ENCODE measurements around the gene OVAAL. TPM values are rescaled to one million over a fixed set of nuclear protein-coding genes. Genes with fewer than 3 reads are reported as not detected.

OVAAL gene
- total and polyA plus RNA-seq, 9 of the 15 experiments (the other 6 are each of a cell fraction or from before 2014, with no cell fraction given), result 0.04 to 0.18 (median 0.08) TPM; not detected in 4

- Histone ChIP-seq H3K79me2 (ENCODE audit: control insufficient read depth, insufficient read depth, low read length) (no peaks in the 10 kb centered on the region), H3K4me2 (ENCODE audit: insufficient read depth, low read length) (no peak overlapping the region), H3K36me3 (ENCODE audit: control insufficient read depth, insufficient read depth, low read length) (no peaks in the 10 kb centered on the region), H3K4me1 (replicated peaks in 1 of 2; ENCODE audit: control insufficient read depth in 2 of 2, insufficient read depth in 2 of 2, low read length in 2 of 2) (peaks cover 19 to 38% of the 10 kb centered on the region in 2 experiments), H3K27ac (ENCODE audit: extremely low read depth, low read depth, low read length) (no peak overlapping the region), H3K27me3 (ENCODE audit: control insufficient read depth in 2 of 2, insufficient read depth in 2 of 2, low read length in 2 of 2) (no peaks in the 10 kb centered on the region), H3K9me1 (ENCODE audit: control insufficient read depth, insufficient read depth, low read length) (no peaks in the 10 kb centered on the region), H2AFZ (ENCODE audit: low read depth, low read length) (peak overlapping the region; percentile 53; the same call in 1 of the 2 replicates), H4K20me1 (replicated peaks; ENCODE audit: control insufficient read depth, insufficient read depth, low read length) (no peaks in the 10 kb centered on the region), H3K4me3 (no peak overlapping the region), H3K9ac (ENCODE audit: insufficient read depth in 1 of 2, low read depth in 2 of 2, low read length in 2 of 2) (peak overlapping the region in 1 of 2 experiments; percentile 7; a peak in 1 of 4 replicates), H3K9me3 (replicated peaks; ENCODE audit: control insufficient read depth, insufficient read depth, low read depth, low read length) (no peaks in the 10 kb centered on the region)
- FAIRE-seq (no peak), DNase-seq (ENCODE audit: extremely low read depth in 1 of 4, low spot score in 3 of 4) (no peak), ATAC-seq (no peak)
- in situ Hi-C loops (cut with MboI), result no loop called here
- intact Hi-C loops (cut with micrococcal nuclease), result no loop called here
- CTCF ChIA-PET (ENCODE audit: low intra/inter-chr PET ratio), result no interaction called here
- 59% methylated on average over 5 of the region's 5 CpGs for WGBS (ENCODE audit: insufficient coverage, low coverage, missing lambda C conversion rate)
- POLR2A ChIA-PET, result interaction anchor here (0.6 to 0.7 kb wide), 2 partner anchors 23 to 42 kb away, joined by 3 to 4 read pairs; no protein-coding TSS in a partner anchor
- BruUV-seq (replicated peaks), result no TSS peak
- TF ChIP-seq GABPB1 (CRISPR knock-in tag; IDR thresholded peaks at IDR 0.05) (no peak), NFXL1 (CRISPR knock-in tag; IDR thresholded peaks at IDR 0.05) (no peak), ZBTB9 (CRISPR knock-in tag; IDR thresholded peaks at IDR 0.05) (no peak), ZFP1 (CRISPR knock-in tag; IDR thresholded peaks at IDR 0.05) (no peak), ZNF174 (CRISPR knock-in tag; IDR thresholded peaks at IDR 0.05) (no peak), ESRRB (CRISPR knock-in tag; IDR thresholded peaks at IDR 0.05; ENCODE audit: borderline replicate concordance) (no peak), OTX1 (CRISPR knock-in tag; IDR thresholded peaks at IDR 0.05) (no peak), SPI1 (IDR thresholded peaks at IDR 0.05; ENCODE audit: borderline replicate concordance, low read depth, low read length) (no peak), ZNF263 (CRISPR knock-in tag; IDR thresholded peaks at IDR 0.05; ENCODE audit: borderline replicate concordance) (no peak), ELK3 (CRISPR knock-in tag; IDR thresholded peaks at IDR 0.05) (no peak), HDAC3 (IDR thresholded peaks at IDR 0.05; ENCODE audit: borderline replicate concordance, partially characterized antibody) (no peak), MTF1 (CRISPR knock-in tag; IDR thresholded peaks at IDR 0.05; ENCODE audit: borderline replicate concordance) (no peak)
- TF ChIP-seq, protein P1, sequence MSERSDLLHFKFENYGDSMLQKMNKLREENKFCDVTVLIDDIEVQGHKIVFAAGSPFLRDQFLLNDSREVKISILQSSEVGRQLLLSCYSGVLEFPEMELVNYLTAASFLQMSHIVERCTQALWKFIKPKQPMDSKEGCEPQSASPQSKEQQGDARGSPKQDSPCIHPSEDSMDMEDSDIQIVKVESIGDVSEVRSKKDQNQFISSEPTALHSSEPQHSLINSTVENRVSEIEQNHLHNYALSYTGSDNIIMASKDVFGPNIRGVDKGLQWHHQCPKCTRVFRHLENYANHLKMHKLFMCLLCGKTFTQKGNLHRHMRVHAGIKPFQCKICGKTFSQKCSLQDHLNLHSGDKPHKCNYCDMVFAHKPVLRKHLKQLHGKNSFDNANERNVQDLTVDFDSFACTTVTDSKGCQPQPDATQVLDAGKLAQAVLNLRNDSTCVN (CRISPR knock-in tag; IDR thresholded peaks at IDR 0.05), result no peak
- TF ChIP-seq, protein P2, sequence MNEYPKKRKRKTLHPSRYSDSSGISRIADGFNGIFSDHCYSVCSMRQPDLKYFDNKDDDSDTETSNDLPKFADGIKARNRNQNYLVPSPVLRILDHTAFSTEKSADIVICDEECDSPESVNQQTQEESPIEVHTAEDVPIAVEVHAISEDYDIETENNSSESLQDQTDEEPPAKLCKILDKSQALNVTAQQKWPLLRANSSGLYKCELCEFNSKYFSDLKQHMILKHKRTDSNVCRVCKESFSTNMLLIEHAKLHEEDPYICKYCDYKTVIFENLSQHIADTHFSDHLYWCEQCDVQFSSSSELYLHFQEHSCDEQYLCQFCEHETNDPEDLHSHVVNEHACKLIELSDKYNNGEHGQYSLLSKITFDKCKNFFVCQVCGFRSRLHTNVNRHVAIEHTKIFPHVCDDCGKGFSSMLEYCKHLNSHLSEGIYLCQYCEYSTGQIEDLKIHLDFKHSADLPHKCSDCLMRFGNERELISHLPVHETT (CRISPR knock-in tag; conservative IDR thresholded peaks at IDR 0.05 in 1 of 2, IDR thresholded peaks at IDR 0.05 in 1 of 2), result no peak
- TF ChIP-seq, protein P3, sequence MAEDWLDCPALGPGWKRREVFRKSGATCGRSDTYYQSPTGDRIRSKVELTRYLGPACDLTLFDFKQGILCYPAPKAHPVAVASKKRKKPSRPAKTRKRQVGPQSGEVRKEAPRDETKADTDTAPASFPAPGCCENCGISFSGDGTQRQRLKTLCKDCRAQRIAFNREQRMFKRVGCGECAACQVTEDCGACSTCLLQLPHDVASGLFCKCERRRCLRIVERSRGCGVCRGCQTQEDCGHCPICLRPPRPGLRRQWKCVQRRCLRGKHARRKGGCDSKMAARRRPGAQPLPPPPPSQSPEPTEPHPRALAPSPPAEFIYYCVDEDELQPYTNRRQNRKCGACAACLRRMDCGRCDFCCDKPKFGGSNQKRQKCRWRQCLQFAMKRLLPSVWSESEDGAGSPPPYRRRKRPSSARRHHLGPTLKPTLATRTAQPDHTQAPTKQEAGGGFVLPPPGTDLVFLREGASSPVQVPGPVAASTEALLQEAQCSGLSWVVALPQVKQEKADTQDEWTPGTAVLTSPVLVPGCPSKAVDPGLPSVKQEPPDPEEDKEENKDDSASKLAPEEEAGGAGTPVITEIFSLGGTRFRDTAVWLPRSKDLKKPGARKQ (CRISPR knock-in tag; IDR thresholded peaks at IDR 0.05), result no peak
These were observed 2.3 kb downstream of the OVAAL start for GRCh38 chr1:180560868-180561600.
